ENCODE results near the gene GPR15.

GRCh38 chr3:98540346-98540745 is 8.6 kb downstream of the GPR15 start:
- TF ChIP-seq POLR2A (IDR thresholded peaks at IDR 0.05) (no peak), CTCF (IDR thresholded peaks at IDR 0.05) (no peak)
